ENCODE data around the gene CDH23. TPM values are rescaled to one million over a fixed set of nuclear protein-coding genes. Genes with fewer than 3 reads are reported as not detected.

Gene CDH23
- total RNA-seq, 1 experiment from 2014 or later: 0.02 TPM

DNA sequence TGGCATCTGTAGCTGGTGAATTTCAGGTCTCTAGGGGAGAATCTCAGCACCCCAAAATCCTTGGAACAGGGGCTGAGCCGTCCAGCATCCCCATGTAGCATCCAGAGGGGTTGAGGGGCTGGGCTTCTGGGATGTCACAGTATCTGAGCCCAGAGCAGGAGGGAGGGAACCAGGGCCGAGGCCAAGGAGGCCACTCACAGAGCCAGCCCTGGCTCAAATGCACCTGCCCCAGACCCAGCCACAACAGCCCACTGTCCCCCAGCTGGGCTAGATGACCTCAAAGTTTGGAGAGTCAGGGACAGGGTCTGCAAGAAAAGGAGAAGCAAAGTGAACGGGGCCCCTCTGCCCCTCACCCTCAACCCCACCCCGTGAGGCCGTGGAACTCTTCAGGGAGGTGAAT lies 354.3 kb downstream of the CDH23 start:
- no TSS peak for BruUV-seq (replicated peaks)
- Mint-ChIP-seq H3K4me3 (ENCODE audit: unreplicated experiment) (no peak overlapping the region), H3K36me3 (ENCODE audit: insufficient read depth, unreplicated experiment) (no peaks in the 10 kb centered on the region), H3K27me3 (ENCODE audit: insufficient read depth, unreplicated experiment) (no peaks in the 10 kb centered on the region), H3K9me3 (ENCODE audit: unreplicated experiment) (no peaks in the 10 kb centered on the region), H3K4me1 (ENCODE audit: insufficient read depth, unreplicated experiment) (no peaks in the 10 kb centered on the region), H3K27ac (ENCODE audit: low read depth, unreplicated experiment) (no peak overlapping the region)
- TF ChIP-seq, protein P1, sequence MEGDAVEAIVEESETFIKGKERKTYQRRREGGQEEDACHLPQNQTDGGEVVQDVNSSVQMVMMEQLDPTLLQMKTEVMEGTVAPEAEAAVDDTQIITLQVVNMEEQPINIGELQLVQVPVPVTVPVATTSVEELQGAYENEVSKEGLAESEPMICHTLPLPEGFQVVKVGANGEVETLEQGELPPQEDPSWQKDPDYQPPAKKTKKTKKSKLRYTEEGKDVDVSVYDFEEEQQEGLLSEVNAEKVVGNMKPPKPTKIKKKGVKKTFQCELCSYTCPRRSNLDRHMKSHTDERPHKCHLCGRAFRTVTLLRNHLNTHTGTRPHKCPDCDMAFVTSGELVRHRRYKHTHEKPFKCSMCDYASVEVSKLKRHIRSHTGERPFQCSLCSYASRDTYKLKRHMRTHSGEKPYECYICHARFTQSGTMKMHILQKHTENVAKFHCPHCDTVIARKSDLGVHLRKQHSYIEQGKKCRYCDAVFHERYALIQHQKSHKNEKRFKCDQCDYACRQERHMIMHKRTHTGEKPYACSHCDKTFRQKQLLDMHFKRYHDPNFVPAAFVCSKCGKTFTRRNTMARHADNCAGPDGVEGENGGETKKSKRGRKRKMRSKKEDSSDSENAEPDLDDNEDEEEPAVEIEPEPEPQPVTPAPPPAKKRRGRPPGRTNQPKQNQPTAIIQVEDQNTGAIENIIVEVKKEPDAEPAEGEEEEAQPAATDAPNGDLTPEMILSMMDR (IDR thresholded peaks at IDR 0.05; ENCODE audit: unreplicated experiment): no peak
- CTCF ChIA-PET: interaction anchor here (0.6 to 0.7 kb wide), 2 partner anchors 8 to 11 kb away, joined by 3 to 4 read pairs; no protein-coding TSS in a partner anchor
- DNase-seq (ENCODE audit: unreplicated experiment): no peak
- intact Hi-C loops (cut with micrococcal nuclease): no loop called here
- POLR2A ChIA-PET: no interaction called here

DNA sequence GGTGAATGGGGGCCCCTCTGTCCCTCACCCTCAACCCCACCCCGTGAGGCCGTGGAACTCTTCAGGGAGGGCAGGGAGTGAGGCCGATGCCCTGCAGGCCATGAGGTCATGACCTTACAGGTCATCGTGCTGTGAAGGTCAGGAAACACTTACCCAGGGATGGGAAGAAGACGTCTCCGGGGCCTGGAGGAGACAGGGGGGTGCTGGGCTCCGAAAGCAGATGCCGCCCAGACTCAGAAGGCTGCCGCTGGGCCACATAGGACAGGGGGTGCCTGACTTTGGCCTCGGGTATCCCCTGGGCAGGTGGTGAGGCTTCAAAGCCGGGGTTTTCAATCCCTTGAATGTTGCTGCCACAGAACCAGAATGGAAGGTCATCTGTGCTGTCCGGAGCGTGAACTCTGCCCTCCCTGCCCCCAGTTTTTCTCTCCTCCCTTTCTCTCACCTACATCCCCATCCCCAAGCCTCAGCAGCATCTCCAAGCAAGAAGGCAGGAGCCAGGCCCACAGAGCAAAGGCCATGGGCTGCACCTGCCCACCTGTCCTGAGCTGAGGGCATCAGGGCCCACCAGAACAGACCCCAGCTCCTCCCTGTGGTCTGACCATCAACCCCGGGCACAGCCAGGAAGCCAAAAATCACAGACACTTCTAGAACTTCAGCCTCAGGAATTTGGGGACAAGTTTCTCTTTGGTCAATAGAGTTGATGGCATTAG lies 354.9 kb downstream of the CDH23 start:
- POLR2A ChIA-PET: no interaction called here
- Mint-ChIP-seq H3K27me3 (ENCODE audit: insufficient read depth, unreplicated experiment) (no peaks in the 10 kb centered on the region), H3K27ac (ENCODE audit: low read depth, unreplicated experiment) (no peak overlapping the region), H3K4me3 (ENCODE audit: unreplicated experiment) (no peak overlapping the region), H3K36me3 (ENCODE audit: insufficient read depth, unreplicated experiment) (no peaks in the 10 kb centered on the region), H3K9me3 (ENCODE audit: unreplicated experiment) (no peaks in the 10 kb centered on the region), H3K4me1 (ENCODE audit: insufficient read depth, unreplicated experiment) (no peaks in the 10 kb centered on the region)
- TF ChIP-seq, protein P1 (IDR thresholded peaks at IDR 0.05; ENCODE audit: unreplicated experiment): no peak
- BruUV-seq (replicated peaks): no TSS peak
- DNase-seq (ENCODE audit: unreplicated experiment): no peak
- CTCF ChIA-PET: no interaction called here
- intact Hi-C loops (cut with micrococcal nuclease): no loop called here

DNA sequence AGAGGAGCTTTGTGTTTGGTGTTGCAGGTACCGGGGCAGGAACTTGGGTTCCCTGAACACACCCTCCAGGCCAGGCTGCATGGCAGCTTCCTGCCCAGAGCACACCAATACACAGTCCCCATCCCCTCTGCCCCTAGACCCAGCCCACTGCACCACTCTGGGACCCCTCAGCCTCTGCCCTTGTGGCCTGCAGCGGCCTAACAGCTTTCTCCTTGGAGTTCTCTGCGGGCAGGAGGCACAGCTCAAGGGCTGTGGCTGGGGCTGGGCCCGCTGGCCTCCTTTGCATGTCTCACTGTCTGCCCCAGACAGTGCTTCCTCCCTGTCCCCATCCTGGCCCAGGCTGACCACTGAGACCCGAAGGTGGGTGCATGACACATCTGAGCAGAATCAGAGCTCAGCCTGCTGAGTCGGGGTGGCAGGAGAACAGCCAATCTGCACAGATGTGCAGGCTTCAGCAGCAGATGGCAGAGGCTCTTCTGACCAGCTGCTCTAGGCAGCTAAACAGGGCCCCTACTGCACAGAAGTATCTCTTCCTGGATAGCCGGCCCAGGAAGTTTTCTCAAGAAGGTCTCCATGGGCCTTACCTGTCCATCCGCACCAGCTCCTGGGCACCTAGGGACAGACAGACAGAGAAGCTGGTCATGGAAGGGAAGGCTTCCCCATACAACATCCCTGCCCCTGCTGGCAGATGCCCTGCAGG lies 355.8 kb downstream of the CDH23 start:
- no peak for DNase-seq (ENCODE audit: unreplicated experiment)
- Mint-ChIP-seq H3K36me3 (ENCODE audit: insufficient read depth, unreplicated experiment) (no peaks in the 10 kb centered on the region), H3K27me3 (ENCODE audit: insufficient read depth, unreplicated experiment) (no peaks in the 10 kb centered on the region), H3K9me3 (ENCODE audit: unreplicated experiment) (no peaks in the 10 kb centered on the region), H3K4me1 (ENCODE audit: insufficient read depth, unreplicated experiment) (no peaks in the 10 kb centered on the region), H3K4me3 (ENCODE audit: unreplicated experiment) (no peak overlapping the region), H3K27ac (ENCODE audit: low read depth, unreplicated experiment) (no peak overlapping the region)
- intact Hi-C loops (cut with micrococcal nuclease): no loop called here
- TF ChIP-seq, protein P1 (IDR thresholded peaks at IDR 0.05; ENCODE audit: unreplicated experiment): no peak
- BruUV-seq (replicated peaks): no TSS peak
- POLR2A ChIA-PET: no interaction called here
- CTCF ChIA-PET: interaction anchor here (0.7 to 1.2 kb wide), 2 partner anchors 9 to 56 kb away, joined by 3 read pairs; no protein-coding TSS in a partner anchor

DNA sequence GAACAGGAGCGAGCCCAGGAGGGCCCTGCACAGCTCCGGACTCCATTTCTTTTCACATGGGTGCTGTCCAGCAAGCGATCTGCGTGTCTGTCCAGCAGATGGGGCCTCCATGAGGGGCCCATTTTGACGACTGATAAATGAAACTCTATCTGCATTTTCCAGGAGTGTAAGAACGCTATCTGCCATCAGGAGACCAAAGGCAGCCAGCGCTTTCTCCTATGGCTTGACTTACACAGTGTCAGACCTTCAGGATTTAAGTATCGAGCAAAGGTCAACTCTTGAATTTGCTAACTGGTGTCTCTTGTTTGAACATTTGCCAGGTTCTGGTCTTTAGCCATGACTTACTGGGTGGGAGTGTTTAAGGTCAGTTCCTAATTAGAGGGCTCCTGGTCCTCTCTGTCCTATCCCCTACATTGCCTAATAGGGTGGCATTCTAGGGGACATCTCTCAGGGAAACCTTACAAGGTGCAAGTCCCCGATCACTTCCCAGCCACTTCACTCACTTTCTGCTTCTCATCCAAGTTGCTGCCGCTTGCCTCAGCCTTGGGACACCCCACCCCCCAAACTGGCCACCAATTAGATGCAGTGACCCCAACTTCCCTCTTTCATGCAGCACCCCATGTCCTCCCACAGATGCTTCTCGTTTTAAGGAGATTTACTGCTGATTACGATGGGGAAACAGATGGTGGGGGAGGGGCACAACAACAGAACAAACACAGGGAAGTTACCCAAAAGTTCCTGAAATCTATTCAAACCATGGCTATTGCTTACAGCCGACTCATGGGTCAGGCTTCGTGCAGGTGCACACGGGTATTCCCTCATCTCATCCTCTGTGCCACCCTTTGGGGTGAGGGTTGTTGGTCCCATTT lies 356.6 kb downstream of the CDH23 start:
- H3K27me3 Mint-ChIP-seq (ENCODE audit: insufficient read depth, unreplicated experiment): no peaks in the 10 kb centered on the region
- TF ChIP-seq, protein P1 (IDR thresholded peaks at IDR 0.05; ENCODE audit: unreplicated experiment): no peak
- no peaks in the 10 kb centered on the region for H3K36me3 Mint-ChIP-seq (ENCODE audit: insufficient read depth, unreplicated experiment)
- intact Hi-C loops (cut with micrococcal nuclease): no loop called here
- BruUV-seq (replicated peaks): no TSS peak
- ChIA-PET POLR2A (no interaction called here), CTCF (interaction anchor here (0.7 to 1.2 kb wide), 2 partner anchors 10 to 57 kb away, joined by 3 read pairs; no protein-coding TSS in a partner anchor)
- no peak overlapping the region for H3K27ac Mint-ChIP-seq (ENCODE audit: low read depth, unreplicated experiment)
- no peaks in the 10 kb centered on the region for H3K4me1 Mint-ChIP-seq (ENCODE audit: insufficient read depth, unreplicated experiment)
- no peak for DNase-seq (ENCODE audit: unreplicated experiment)
- H3K9me3 Mint-ChIP-seq (ENCODE audit: unreplicated experiment): no peaks in the 10 kb centered on the region
- H3K4me3 Mint-ChIP-seq (ENCODE audit: unreplicated experiment): no peak overlapping the region
